ENCODE results near the gene MYL10.

MYL10 gene

GRCh38 chr7:101599787-101600186 lies 29.3 kb downstream of the MYL10 start:
- TF ChIP-seq CTCF (conservative IDR thresholded peaks at IDR 0.05): no peak
- H3K27ac ChIP-seq: no peak overlapping the region

- no peak overlapping the region for H3K27ac ChIP-seq
- no peak for TF ChIP-seq CTCF (conservative IDR thresholded peaks at IDR 0.05)
These were observed 29.9 kb downstream of the MYL10 start for GRCh38 chr7:101598986-101599771.

- H3K27ac ChIP-seq: no peak overlapping the region
These were observed 30.6 kb downstream of the MYL10 start for GRCh38 chr7:101598422-101598985.

GRCh38 chr7:101597941-101598340 lies 31.2 kb downstream of the MYL10 start:
- no peak for TF ChIP-seq CTCF (conservative IDR thresholded peaks at IDR 0.05)
- no peak overlapping the region for H3K27ac ChIP-seq

More at GRCh38 chr7:101598422-101598985, 30.6 kb downstream of the MYL10 start:
- TF ChIP-seq CTCF (conservative IDR thresholded peaks at IDR 0.05): no peak

GRCh38 chr7:101596898-101597297 lies 32.2 kb downstream of the MYL10 start:
- no peak overlapping the region for H3K27ac ChIP-seq
- TF ChIP-seq CTCF (conservative IDR thresholded peaks at IDR 0.05): no peak

GRCh38 chr7:101595766-101596537 lies 33.1 kb downstream of the MYL10 start:
- H3K27ac ChIP-seq: no peak overlapping the region
- TF ChIP-seq CTCF (conservative IDR thresholded peaks at IDR 0.05): no peak

- H3K27ac ChIP-seq: no peak overlapping the region
- no peak for TF ChIP-seq CTCF (conservative IDR thresholded peaks at IDR 0.05)
These were observed 33.9 kb downstream of the MYL10 start for GRCh38 chr7:101595246-101595645.
